ENCODE measurements around the gene JMJD6.

Gene JMJD6

GRCh38 chr17:76676629-76677028 lies 49.8 kb downstream of the JMJD6 start:
- no peak for DNase-seq

- no peak for DNase-seq
Measured at GRCh38 chr17:76675648-76676047, 50.8 kb downstream of the JMJD6 start.

GRCh38 chr17:76674600-76674999 lies 51.8 kb downstream of the JMJD6 start:
- DNase-seq = no peak

GRCh38 chr17:76673729-76674128 lies 52.7 kb downstream of the JMJD6 start:
- no peak for DNase-seq

GRCh38 chr17:76672892-76673291 lies 53.5 kb downstream of the JMJD6 start:
- no peak for DNase-seq

DNA sequence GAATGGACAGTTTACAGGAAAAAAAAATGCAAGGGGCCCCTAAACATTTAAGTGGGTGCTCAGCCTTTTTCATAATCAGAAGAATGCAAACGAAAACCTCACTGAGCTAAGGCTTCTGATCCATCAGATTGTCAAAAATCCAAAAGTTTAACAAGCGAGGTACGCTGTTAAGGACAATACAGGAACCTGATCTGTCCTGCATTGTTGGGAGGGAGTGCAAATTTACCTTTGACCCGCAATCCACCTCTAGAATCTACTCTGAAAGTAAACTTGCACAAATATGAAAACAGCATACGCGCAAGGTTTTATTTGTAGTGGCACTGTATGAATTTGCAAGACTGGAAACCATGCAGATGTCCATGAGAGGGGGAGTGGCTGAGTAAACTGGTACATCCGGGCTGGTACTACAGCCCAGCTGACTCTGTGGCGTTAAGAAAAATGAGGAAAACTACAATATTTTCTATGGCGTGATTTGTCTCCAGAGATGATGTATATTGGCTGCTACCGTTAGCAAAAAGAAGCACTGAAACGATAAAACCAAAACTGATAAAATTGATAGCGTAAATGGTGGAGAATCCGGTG lies 54.0 kb downstream of the JMJD6 start:
- no peak for DNase-seq

- no peak for DNase-seq
Measured at GRCh38 chr17:76671912-76672262, 54.5 kb downstream of the JMJD6 start.

GRCh38 chr17:76671123-76671911 lies 55.1 kb downstream of the JMJD6 start:
- DNase-seq = peak; percentile 100

GRCh38 chr17:76670718-76671122 lies 55.7 kb downstream of the JMJD6 start:
- DNase-seq = no peak

DNA sequence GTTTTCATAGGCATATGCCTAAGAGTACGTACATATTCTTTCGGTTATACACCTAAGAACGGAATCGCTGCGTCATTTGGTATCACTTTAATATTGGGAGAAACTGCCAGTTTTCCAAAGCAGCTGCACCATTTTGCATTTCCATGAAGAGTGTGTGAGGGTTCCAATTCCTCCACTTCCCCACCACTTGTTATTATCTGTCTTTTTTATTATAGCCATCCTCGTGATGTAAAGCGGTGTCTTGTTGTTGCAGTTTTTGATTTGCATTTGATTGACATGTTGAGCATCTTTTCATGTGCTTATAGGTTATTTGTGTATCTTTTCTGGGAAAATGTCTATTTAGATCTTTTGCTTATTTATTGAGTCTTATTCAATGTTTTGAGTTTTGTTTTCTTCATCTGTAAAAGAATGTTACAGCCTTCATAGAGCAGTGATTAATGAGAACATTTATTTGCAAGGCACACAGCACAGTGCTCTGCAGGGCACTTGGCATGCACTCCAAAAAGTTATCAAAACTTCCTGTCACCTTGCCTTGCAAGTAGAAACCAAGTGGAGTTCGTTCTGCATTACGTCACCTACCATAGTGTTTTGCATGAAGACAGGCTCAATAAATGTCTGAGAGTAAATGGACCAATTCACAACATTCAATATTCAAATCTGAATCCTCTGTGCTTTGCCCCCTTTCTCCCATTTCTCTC lies 56.2 kb downstream of the JMJD6 start:
- DNase-seq = no peak
